ENCODE results near the gene TPRG1.

GRCh38 chr3:189372243-189372642 is 200.5 kb downstream of the TPRG1 start:
- TF ChIP-seq EZH2 (IDR thresholded peaks at IDR 0.05; ENCODE audit: low read length) (no peak), CTCF (optimal IDR thresholded peaks at IDR 0.05 in 1 of 3, IDR thresholded peaks at IDR 0.05 in 1 of 3, conservative IDR thresholded peaks at IDR 0.05 in 1 of 3; ENCODE audit: extremely low read depth in 1 of 3, insufficient read depth in 2 of 3, low read length in 3 of 3) (no peak)
